ENCODE data around the gene IL4R. TPM values are rescaled to one million over a fixed set of nuclear protein-coding genes. Genes with fewer than 3 reads are reported as not detected.

IL4R gene
- total RNA-seq, 3 donors from 2014 or later: 18.7 to 53.4 (median 51.8) TPM

DNA sequence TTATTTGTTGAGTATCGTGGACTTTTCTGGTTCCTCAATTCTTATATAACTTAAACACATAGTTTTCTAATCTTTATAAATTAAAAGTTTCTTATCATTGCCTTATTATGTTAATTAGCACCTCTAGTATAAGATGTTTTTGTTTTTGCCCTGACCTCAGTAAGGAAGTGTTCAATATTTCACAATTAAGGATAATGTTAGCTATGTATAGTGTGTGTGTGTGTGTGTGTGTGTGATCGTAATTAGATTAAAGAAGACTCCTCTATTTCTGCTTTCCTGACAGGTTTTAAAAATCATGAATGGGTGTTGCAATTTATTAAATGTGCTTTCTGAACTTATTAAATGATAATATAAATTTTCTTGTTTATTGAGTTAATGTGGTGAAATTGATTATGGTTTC is 100.2 kb downstream of the IL4R start:
- no peak overlapping the region for H3K27ac ChIP-seq
- H3K9me3 ChIP-seq: peaks cover 0 to 16% of the 10 kb centered on the region in 2 donors
- TF ChIP-seq POLR2AphosphoS5 (IDR thresholded peaks at IDR 0.05) (no peak), POLR2A (IDR thresholded peaks at IDR 0.05) (no peak)
- TF ChIP-seq, protein P1, sequence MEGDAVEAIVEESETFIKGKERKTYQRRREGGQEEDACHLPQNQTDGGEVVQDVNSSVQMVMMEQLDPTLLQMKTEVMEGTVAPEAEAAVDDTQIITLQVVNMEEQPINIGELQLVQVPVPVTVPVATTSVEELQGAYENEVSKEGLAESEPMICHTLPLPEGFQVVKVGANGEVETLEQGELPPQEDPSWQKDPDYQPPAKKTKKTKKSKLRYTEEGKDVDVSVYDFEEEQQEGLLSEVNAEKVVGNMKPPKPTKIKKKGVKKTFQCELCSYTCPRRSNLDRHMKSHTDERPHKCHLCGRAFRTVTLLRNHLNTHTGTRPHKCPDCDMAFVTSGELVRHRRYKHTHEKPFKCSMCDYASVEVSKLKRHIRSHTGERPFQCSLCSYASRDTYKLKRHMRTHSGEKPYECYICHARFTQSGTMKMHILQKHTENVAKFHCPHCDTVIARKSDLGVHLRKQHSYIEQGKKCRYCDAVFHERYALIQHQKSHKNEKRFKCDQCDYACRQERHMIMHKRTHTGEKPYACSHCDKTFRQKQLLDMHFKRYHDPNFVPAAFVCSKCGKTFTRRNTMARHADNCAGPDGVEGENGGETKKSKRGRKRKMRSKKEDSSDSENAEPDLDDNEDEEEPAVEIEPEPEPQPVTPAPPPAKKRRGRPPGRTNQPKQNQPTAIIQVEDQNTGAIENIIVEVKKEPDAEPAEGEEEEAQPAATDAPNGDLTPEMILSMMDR (IDR thresholded peaks at IDR 0.05): no peak
- no peaks in the 10 kb centered on the region for H3K27me3 ChIP-seq
- no peak for DNase-seq (ENCODE audit: low spot score in 2 of 2)
- no peaks in the 10 kb centered on the region for H3K4me1 ChIP-seq
- no peak overlapping the region for H3K4me3 ChIP-seq
- intact Hi-C loops (cut with DNase I; ENCODE audit: low total_unique reads): no loop called here
- no peaks in the 10 kb centered on the region for H3K36me3 ChIP-seq

Other genes with a start within 250 kb of the IL4R start
- under 1 TPM in 1 of 3 donors, not detected in 2; 0.16 TPM for gene C16orf82, start 247.0 kb upstream of the IL4R start, total RNA-seq
- gene KDM8, start 110.4 kb upstream of the IL4R start, total RNA-seq: 1 to 10 TPM; 1.9 to 4.5 (median 4.3) TPM
- 10 to 100 TPM; 32.4 to 54.6 (median 51.8) TPM for gene NSMCE1, start 45.2 kb upstream of the IL4R start, total RNA-seq
- gene IL21R, start 88.2 kb downstream of the IL4R start, total RNA-seq: under 1 TPM in 2 of 3 donors, not detected in 1; 0.16 to 0.33 TPM
- 10 to 100 TPM; 31.2 to 44.6 (median 37.4) TPM for gene GTF3C1, start 235.9 kb downstream of the IL4R start, total RNA-seq
- 10 to 100 TPM; 14.4 to 46.9 (median 31.6) TPM for gene KATNIP, start 236.2 kb downstream of the IL4R start, total RNA-seq